Motor neuron (in vitro differentiated cells): ENCODE results near the gene SYNE1. TPM values are rescaled to one million over a fixed set of nuclear protein-coding genes. Genes with fewer than 3 reads are reported as not detected.

ENCODE experiments used
- total RNA-seq, 8 experiments: library from RNA; unstranded; fragments of 300-600 nt; gene quantifications; 2 replicates each; pipeline versions ENCODE4 v1.2.3 to v1.2.4, GENCODE V29; 2022

The SYNE1 gene
- total RNA-seq, 8 experiments from 2014 or later: 13.2 to 160 (median 45.7) TPM

Other genes starting within 250 kb of the SYNE1 start
- under 1 TPM in 2 of 8 experiments, not detected in 6; 0.09 to 0.28 TPM for gene MYCT1, start 60.5 kb upstream of the SYNE1 start, total RNA-seq
- under 1 TPM in 1 of 8 experiments, not detected in 7; 0.29 TPM for gene VIP, start 113.4 kb upstream of the SYNE1 start, total RNA-seq